Astrocyte (in vitro differentiated cells and primary cell): ENCODE data around the gene SUFU. TPM values are rescaled to one million over a fixed set of nuclear protein-coding genes. Genes with fewer than 3 reads are reported as not detected.
A peak's percentile ranks its signal among the peaks of the same experiment; 100 is the strongest.

ENCODE experiments used
- DNase-seq: peaks from one replicate; pipeline ENCODE4 v3.0.0-alpha.2; 2010; ENCODE audit warnings: low read depth
- FAIRE-seq: peaks from 2 replicates; lab custom pipeline; 2011; peaks lifted over from hg19 to GRCh38; lab: Jason Lieb, UNC
- H2AFZ ChIP-seq: 2 replicates; pipeline ENCODE4 v1.6.0; 2012; ENCODE audit warnings: low read depth, low read length, inconsistent platforms
- H3K27ac ChIP-seq: 2 replicates; pipeline ENCODE4 v1.5.1; 2011; ENCODE audit warnings: low read depth, low read length, inconsistent platforms
- H3K27me3 ChIP-seq: 2 replicates; pipeline ENCODE4 v1.6.0; 2011; ENCODE audit warnings: low read length, inconsistent platforms; ENCODE audit not compliant: insufficient read depth
- H3K36me3 ChIP-seq: 2 replicates; pipeline ENCODE4 v1.5.1; 2011; ENCODE audit warnings: low read length, inconsistent platforms; ENCODE audit not compliant: insufficient read depth
- H3K4me1 ChIP-seq: 2 replicates; pipeline ENCODE4 v1.5.1; 2011; ENCODE audit warnings: low read length, inconsistent platforms; ENCODE audit not compliant: insufficient read depth
- H3K4me2 ChIP-seq: 2 replicates; pipeline ENCODE4 v1.6.0; 2012; ENCODE audit warnings: low read length, inconsistent platforms
- H3K4me3 ChIP-seq: 2 replicates; pipeline ENCODE4 v1.5.1; 2011; ENCODE audit warnings: low read depth, mild to moderate bottlenecking, low read length, inconsistent platforms; ENCODE audit not compliant: insufficient read depth
- H3K79me2 ChIP-seq: 2 replicates; pipeline ENCODE4 v1.6.0; 2012; ENCODE audit warnings: mild to moderate bottlenecking, low read length, inconsistent platforms; ENCODE audit not compliant: insufficient read depth
- H3K9ac ChIP-seq: 2 replicates; pipeline ENCODE4 v1.6.0; 2012; ENCODE audit warnings: mild to moderate bottlenecking, low read length, inconsistent platforms
- H3K9me3 ChIP-seq: 2 replicates; pipeline ENCODE4 v1.5.1; 2012; ENCODE audit warnings: low read depth, mild to moderate bottlenecking, low read length, inconsistent platforms; ENCODE audit not compliant: insufficient read depth
- H4K20me1 ChIP-seq: 2 replicates; pipeline ENCODE4 v1.6.0; 2012; ENCODE audit warnings: low read length, inconsistent platforms; ENCODE audit not compliant: insufficient read depth
- H3K27ac Mint-ChIP-seq: one replicate; pipeline ENCODE4 v1.8.0; 2021; ENCODE audit warnings: mild to moderate bottlenecking, mixed read lengths; ENCODE audit not compliant: unreplicated experiment
- H3K27me3 Mint-ChIP-seq: one replicate; pipeline ENCODE4 v1.8.0; 2021; ENCODE audit warnings: low read depth, mixed read lengths; ENCODE audit not compliant: unreplicated experiment
- H3K36me3 Mint-ChIP-seq: one replicate; pipeline ENCODE4 v1.8.0; 2021; ENCODE audit warnings: low read depth, mixed read lengths; ENCODE audit not compliant: unreplicated experiment
- H3K4me1 Mint-ChIP-seq: one replicate; pipeline ENCODE4 v1.8.0; 2021; ENCODE audit warnings: low read depth, mixed read lengths; ENCODE audit not compliant: unreplicated experiment
- H3K4me3 Mint-ChIP-seq: one replicate; pipeline ENCODE4 v1.8.0; 2021; ENCODE audit warnings: mild to moderate bottlenecking, moderate library complexity, mixed read lengths; ENCODE audit not compliant: unreplicated experiment
- H3K9me3 Mint-ChIP-seq: one replicate; pipeline ENCODE4 v1.8.0; 2021; ENCODE audit warnings: mild to moderate bottlenecking, mixed read lengths; ENCODE audit not compliant: unreplicated experiment
- CTCF ChIP-seq: IDR thresholded peaks from 2 replicates; pipeline ENCODE4 v1.5.1; 2011; ENCODE audit warnings: low read depth, mild to moderate bottlenecking, inconsistent platforms, low read length, moderate library complexity; ENCODE audit not compliant: insufficient read depth
- EZH2 ChIP-seq: IDR thresholded peaks from 2 replicates; pipeline ENCODE4 v1.6.1; 2012; ENCODE audit warnings: mild to moderate bottlenecking, low read length, inconsistent platforms; ENCODE audit not compliant: insufficient read depth
- total RNA-seq: library from RNA; stranded (reverse); gene quantifications from 2 replicates; pipeline ENCODE4 v1.2.1, GENCODE V29; 2021

SUFU gene
- total RNA-seq, 1 donor from 2014 or later, result 25.8 TPM

GRCh38 chr10:102632394-102633111 lies 128.8 kb downstream of the SUFU start:
- H3K27me3 Mint-ChIP-seq, result no peaks in the 10 kb centered on the region
- Histone ChIP-seq H3K79me2 (no peaks in the 10 kb centered on the region), H2AFZ (no peak overlapping the region), H3K27me3 (no peaks in the 10 kb centered on the region), H3K36me3 (no peaks in the 10 kb centered on the region), H4K20me1 (no peaks in the 10 kb centered on the region), H3K4me1 (peaks cover 54% of the 10 kb centered on the region), H3K9ac (peak overlapping the region; percentile 25), H3K27ac (peak overlapping the region; percentile 57), H3K4me3 (no peak overlapping the region), H3K4me2 (peak overlapping the region; percentile 64), H3K9me3 (no peaks in the 10 kb centered on the region)
- H3K4me3 Mint-ChIP-seq, result peak overlapping the region; percentile 66
- H3K36me3 Mint-ChIP-seq, result no peaks in the 10 kb centered on the region
- peaks cover 68% of the 10 kb centered on the region for H3K4me1 Mint-ChIP-seq
- no peaks in the 10 kb centered on the region for H3K9me3 Mint-ChIP-seq
- FAIRE-seq (no peak), DNase-seq (no peak)
- H3K27ac Mint-ChIP-seq, result peak overlapping the region; percentile 69
- TF ChIP-seq EZH2 (no peak), CTCF (no peak)

- H3K9ac ChIP-seq, result peak overlapping the region; percentile 25
Observed at GRCh38 chr10:102633287-102633686, 129.5 kb downstream of the SUFU start.

More at GRCh38 chr10:102633287-102633686, 129.5 kb downstream of the SUFU start:
- Histone ChIP-seq H3K4me2 (peak overlapping the region; percentile 64), H3K27ac (peak overlapping the region; percentile 57), H2AFZ (no peak overlapping the region), H3K9me3 (no peaks in the 10 kb centered on the region), H3K27me3 (no peaks in the 10 kb centered on the region), H3K4me3 (no peak overlapping the region), H3K79me2 (no peaks in the 10 kb centered on the region), H3K4me1 (peaks cover 46% of the 10 kb centered on the region), H4K20me1 (no peaks in the 10 kb centered on the region), H3K36me3 (no peaks in the 10 kb centered on the region)
- TF ChIP-seq CTCF, result no peak
- peaks cover 62% of the 10 kb centered on the region for H3K4me1 Mint-ChIP-seq
- peak overlapping the region; percentile 69 for H3K27ac Mint-ChIP-seq
- H3K36me3 Mint-ChIP-seq, result no peaks in the 10 kb centered on the region
- no peaks in the 10 kb centered on the region for H3K9me3 Mint-ChIP-seq
- no peaks in the 10 kb centered on the region for H3K27me3 Mint-ChIP-seq
- peak; percentile 58 for DNase-seq
- H3K4me3 Mint-ChIP-seq, result peak overlapping the region; percentile 50
- peak; percentile 17 for FAIRE-seq
